HEK293 (cell line): ENCODE measurements around the gene WDR77.

ENCODE experiments used
- CTCF ChIA-PET: fragments of 350-600 bp; formaldehyde crosslinking; extraction: SDS; loops from one replicate; lab custom pipeline; 2021; ENCODE audit warnings: antibody characterized with exemption; lab: Yijun Ruan, JAX
- POLR2A ChIA-PET: fragments of 300-600 bp; formaldehyde crosslinking; extraction: SDS; loops from one replicate; lab custom pipeline; 2020; ENCODE audit warnings: antibody characterized with exemption, inconsistent platforms; lab: Yijun Ruan, JAX
- H3K27ac ChIP-seq: fragments of 200-500 bp; sonication (Bioruptor generic); 2 replicates; pipeline ENCODE4 v1.5.1; 2014; ENCODE audit warnings: low read depth, low read length, control low read depth, inconsistent platforms; ENCODE audit errors: extremely low read depth
- H3K36me3 ChIP-seq, 2 experiments: fragments of 200-500 bp in 1 of 2; sonication (Bioruptor generic) in 1 of 2; 1 replicate in 1 of 2; 2 replicates in 1 of 2; pipeline ENCODE4 v1.5.1; 2014 to 2017; ENCODE audit warnings: inconsistent platforms in 2 of 2, low read length in 2 of 2; ENCODE audit not compliant: control insufficient read depth in 2 of 2, insufficient read depth in 1 of 2
- H3K4me1 ChIP-seq: fragments of 200-500 bp; sonication (Bioruptor generic); 2 replicates; pipeline ENCODE4 v1.5.1; 2014; ENCODE audit warnings: mild to moderate bottlenecking, low read length, inconsistent platforms; ENCODE audit not compliant: control insufficient read depth, insufficient read depth
- H3K4me3 ChIP-seq: 2 replicates; pipeline ENCODE4 v1.5.1; 2011; ENCODE audit warnings: low read depth, mild to moderate bottlenecking, control low read depth, low read length, moderate library complexity
- H3K9me3 ChIP-seq: fragments of 200-500 bp; sonication (Bioruptor generic); 2 replicates; pipeline ENCODE4 v1.5.1; 2014; ENCODE audit warnings: low read depth, low read length, inconsistent platforms; ENCODE audit not compliant: control insufficient read depth, insufficient read depth
- FEZF1 ChIP-seq: fragments of 450-650 bp; formaldehyde crosslinking; IDR thresholded peaks from 2 replicates; pipeline ENCODE4 v1.5.1; 2016; ENCODE audit warnings: missing biosample characterization, missing genetic modification characterization
- ZNF132 ChIP-seq: fragments of 450-650 bp; formaldehyde crosslinking; IDR thresholded peaks from 2 replicates; pipeline ENCODE4 v1.5.1; 2017; ENCODE audit warnings: missing biosample characterization, missing genetic modification characterization, borderline replicate concordance
- ZNF140 ChIP-seq: fragments of 450-650 bp; formaldehyde crosslinking; IDR thresholded peaks from 2 replicates; pipeline ENCODE4 v1.5.1; 2016; ENCODE audit warnings: missing biosample characterization, missing genetic modification characterization
- ZNF2 ChIP-seq: fragments of 450-650 bp; formaldehyde crosslinking; IDR thresholded peaks from 2 replicates; pipeline ENCODE4 v1.5.1; 2016; ENCODE audit warnings: missing biosample characterization, missing genetic modification characterization
- ZNF223 ChIP-seq: fragments of 450-650 bp; formaldehyde crosslinking; IDR thresholded peaks from 2 replicates; pipeline ENCODE4 v1.5.1; 2016; ENCODE audit warnings: missing biosample characterization, missing genetic modification characterization
- ZNF416 ChIP-seq: fragments of 450-650 bp; formaldehyde crosslinking; IDR thresholded peaks from 2 replicates; pipeline ENCODE4 v1.5.1; 2016; ENCODE audit warnings: missing biosample characterization, missing genetic modification characterization
- ZNF501 ChIP-seq: fragments of 450-650 bp; formaldehyde crosslinking; IDR thresholded peaks from 2 replicates; pipeline ENCODE4 v1.5.1; 2016; ENCODE audit warnings: missing biosample characterization, missing genetic modification characterization
- ZNF521 ChIP-seq: fragments of 450-650 bp; formaldehyde crosslinking; IDR thresholded peaks from 2 replicates; pipeline ENCODE4 v1.5.1; 2017; ENCODE audit warnings: missing biosample characterization, mild to moderate bottlenecking, missing genetic modification characterization
- ZNF555 ChIP-seq: fragments of 450-650 bp; formaldehyde crosslinking; conservative IDR thresholded peaks from 2 replicates; pipeline ENCODE4 v1.5.1; 2017; ENCODE audit warnings: missing biosample characterization, mild to moderate bottlenecking, missing genetic modification characterization, inconsistent platforms
- ZNF560 ChIP-seq: fragments of 450-650 bp; formaldehyde crosslinking; IDR thresholded peaks from 2 replicates; pipeline ENCODE4 v1.5.1; 2017; ENCODE audit warnings: missing biosample characterization, missing genetic modification characterization, borderline replicate concordance
- ZNF670 ChIP-seq: fragments of 450-650 bp; formaldehyde crosslinking; IDR thresholded peaks from 2 replicates; pipeline ENCODE4 v1.5.1; 2016; ENCODE audit warnings: missing biosample characterization, missing genetic modification characterization, low read depth
- ZNF76 ChIP-seq: fragments of 450-650 bp; formaldehyde crosslinking; IDR thresholded peaks from 2 replicates; pipeline ENCODE4; 2016; ENCODE audit warnings: low read depth, missing biosample characterization, missing genetic modification characterization, borderline replicate concordance
- ZNF843 ChIP-seq: fragments of 450-650 bp; formaldehyde crosslinking; IDR thresholded peaks from 2 replicates; pipeline ENCODE4 v1.5.1; 2016; ENCODE audit warnings: missing biosample characterization, missing genetic modification characterization
- TF ChIP-seq, protein P1 (sequence below): fragments of 450-650 bp; formaldehyde crosslinking; IDR thresholded peaks from 2 replicates; pipeline ENCODE4 v1.5.1; 2016; ENCODE audit warnings: missing biosample characterization, missing genetic modification characterization
- TF ChIP-seq, protein P2 (sequence below): fragments of 450-650 bp; formaldehyde crosslinking; IDR thresholded peaks from 2 replicates; pipeline ENCODE4 v1.5.1; 2017; ENCODE audit warnings: missing biosample characterization, mild to moderate bottlenecking, missing genetic modification characterization, moderate library complexity
- TF ChIP-seq, protein P3 (sequence below): fragments of 450-650 bp; formaldehyde crosslinking; IDR thresholded peaks from 2 replicates; pipeline ENCODE4 v1.5.1; 2016; ENCODE audit warnings: missing biosample characterization, missing genetic modification characterization, borderline replicate concordance
- TF ChIP-seq, protein P4 (sequence below): fragments of 450-650 bp; formaldehyde crosslinking; IDR thresholded peaks from 2 replicates; pipeline ENCODE4; 2016; ENCODE audit warnings: missing biosample characterization, missing genetic modification characterization
- TF ChIP-seq, protein P5 (sequence below): fragments of 450-650 bp; formaldehyde crosslinking; IDR thresholded peaks from 2 replicates; pipeline ENCODE4 v1.5.1; 2016; ENCODE audit warnings: missing biosample characterization, missing genetic modification characterization
- TF ChIP-seq, protein P6 (sequence below): fragments of 450-650 bp; formaldehyde crosslinking; IDR thresholded peaks from 2 replicates; pipeline ENCODE4 v1.5.1; 2016; ENCODE audit warnings: missing biosample characterization, missing genetic modification characterization

WDR77 gene

DNA sequence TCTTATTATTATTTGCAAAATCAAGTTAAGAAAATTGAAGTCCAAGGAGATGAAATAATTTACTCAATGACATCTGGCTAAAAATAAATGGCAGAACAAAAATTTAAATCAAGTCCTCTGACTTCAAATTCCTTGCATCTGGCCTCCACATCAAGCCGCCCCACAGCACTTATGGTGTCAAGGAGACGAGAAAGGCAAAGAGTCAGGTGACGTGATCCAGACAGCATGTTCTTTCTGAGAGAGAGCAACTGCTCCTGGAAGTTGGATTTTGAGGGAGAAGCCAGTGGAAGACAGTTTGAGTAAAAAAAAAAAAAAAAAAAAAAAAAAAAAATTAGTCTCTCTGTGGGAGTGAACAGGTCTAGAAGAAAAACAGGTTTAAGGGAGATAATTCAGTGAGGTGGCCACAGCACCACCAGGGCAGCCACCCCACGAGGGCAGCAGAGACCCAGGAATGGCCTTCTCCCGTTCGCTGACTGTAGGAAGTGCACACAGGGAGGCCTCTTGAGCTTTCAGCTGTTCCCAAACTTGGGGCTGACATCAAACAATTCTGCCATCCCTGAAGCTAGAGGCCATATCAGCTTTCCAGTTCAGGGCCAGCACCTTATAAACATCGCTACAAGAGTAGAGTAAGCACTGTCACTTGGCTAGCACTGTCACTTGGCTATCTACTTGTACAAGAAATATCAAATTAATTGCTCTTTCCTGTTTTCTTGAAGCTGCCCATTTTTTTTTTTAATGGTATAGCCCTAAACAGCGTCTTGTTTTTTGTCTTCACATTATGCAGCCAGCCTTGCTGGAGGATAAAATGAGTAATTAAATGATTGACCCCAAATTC is 32.5 kb upstream of the WDR77 start (continued):
- TF ChIP-seq, protein P1, sequence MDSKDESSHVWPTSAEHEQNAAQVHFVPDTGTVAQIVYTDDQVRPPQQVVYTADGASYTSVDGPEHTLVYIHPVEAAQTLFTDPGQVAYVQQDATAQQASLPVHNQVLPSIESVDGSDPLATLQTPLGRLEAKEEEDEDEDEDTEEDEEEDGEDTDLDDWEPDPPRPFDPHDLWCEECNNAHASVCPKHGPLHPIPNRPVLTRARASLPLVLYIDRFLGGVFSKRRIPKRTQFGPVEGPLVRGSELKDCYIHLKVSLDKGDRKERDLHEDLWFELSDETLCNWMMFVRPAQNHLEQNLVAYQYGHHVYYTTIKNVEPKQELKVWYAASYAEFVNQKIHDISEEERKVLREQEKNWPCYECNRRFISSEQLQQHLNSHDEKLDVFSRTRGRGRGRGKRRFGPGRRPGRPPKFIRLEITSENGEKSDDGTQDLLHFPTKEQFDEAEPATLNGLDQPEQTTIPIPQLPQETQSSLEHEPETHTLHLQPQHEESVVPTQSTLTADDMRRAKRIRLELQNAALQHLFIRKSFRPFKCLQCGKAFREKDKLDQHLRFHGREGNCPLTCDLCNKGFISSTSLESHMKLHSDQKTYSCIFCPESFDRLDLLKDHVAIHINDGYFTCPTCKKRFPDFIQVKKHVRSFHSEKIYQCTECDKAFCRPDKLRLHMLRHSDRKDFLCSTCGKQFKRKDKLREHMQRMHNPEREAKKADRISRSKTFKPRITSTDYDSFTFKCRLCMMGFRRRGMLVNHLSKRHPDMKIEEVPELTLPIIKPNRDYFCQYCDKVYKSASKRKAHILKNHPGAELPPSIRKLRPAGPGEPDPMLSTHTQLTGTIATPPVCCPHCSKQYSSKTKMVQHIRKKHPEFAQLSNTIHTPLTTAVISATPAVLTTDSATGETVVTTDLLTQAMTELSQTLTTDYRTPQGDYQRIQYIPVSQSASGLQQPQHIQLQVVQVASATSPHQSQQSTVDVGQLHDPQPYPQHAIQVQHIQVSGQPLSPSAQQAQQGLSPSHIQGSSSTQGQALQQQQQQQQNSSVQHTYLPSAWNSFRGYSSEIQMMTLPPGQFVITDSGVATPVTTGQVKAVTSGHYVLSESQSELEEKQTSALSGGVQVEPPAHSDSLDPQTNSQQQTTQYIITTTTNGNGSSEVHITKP (tag by site-specific recombination) = peak; percentile 46; the same call in 1 of the 2 replicates
- TF ChIP-seq, protein P2, sequence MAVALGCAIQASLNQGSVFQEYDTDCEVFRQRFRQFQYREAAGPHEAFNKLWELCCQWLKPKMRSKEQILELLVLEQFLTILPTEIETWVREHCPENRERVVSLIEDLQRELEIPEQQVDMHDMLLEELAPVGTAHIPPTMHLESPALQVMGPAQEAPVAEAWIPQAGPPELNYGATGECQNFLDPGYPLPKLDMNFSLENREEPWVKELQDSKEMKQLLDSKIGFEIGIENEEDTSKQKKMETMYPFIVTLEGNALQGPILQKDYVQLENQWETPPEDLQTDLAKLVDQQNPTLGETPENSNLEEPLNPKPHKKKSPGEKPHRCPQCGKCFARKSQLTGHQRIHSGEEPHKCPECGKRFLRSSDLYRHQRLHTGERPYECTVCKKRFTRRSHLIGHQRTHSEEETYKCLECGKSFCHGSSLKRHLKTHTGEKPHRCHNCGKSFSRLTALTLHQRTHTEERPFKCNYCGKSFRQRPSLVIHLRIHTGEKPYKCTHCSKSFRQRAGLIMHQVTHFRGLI = no peak

DNA sequence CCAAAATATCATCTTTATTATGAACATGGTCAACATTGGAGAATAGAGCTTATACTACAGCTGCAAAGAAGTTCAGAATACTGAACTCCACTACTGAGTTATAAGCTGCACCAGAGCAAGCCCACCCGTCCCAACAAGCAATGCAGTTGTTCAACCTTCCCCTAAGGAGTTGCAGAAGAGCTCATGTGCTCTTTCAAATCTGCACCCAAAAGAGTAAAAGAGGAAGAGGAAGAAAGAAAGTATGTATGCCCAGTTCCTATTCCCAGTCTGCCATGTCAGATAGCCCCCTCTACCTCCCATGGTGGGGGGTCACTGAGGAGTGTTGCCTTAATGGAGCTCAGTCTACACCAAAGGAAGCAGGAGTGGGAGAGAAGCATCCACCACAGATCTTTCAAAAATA is 31.6 kb upstream of the WDR77 start:
- Histone ChIP-seq H3K4me1 (no peaks in the 10 kb centered on the region), H3K4me3 (no peak overlapping the region), H3K36me3 (no peaks in the 10 kb centered on the region), H3K27ac (no peak overlapping the region), H3K9me3 (no peaks in the 10 kb centered on the region)
- POLR2A ChIA-PET = interaction anchor here (1.8 kb wide), 1 partner anchor 258 kb away, joined by 5 read pairs; the partner anchor contains the start of gene INKA2
- TF ChIP-seq, protein P3, sequence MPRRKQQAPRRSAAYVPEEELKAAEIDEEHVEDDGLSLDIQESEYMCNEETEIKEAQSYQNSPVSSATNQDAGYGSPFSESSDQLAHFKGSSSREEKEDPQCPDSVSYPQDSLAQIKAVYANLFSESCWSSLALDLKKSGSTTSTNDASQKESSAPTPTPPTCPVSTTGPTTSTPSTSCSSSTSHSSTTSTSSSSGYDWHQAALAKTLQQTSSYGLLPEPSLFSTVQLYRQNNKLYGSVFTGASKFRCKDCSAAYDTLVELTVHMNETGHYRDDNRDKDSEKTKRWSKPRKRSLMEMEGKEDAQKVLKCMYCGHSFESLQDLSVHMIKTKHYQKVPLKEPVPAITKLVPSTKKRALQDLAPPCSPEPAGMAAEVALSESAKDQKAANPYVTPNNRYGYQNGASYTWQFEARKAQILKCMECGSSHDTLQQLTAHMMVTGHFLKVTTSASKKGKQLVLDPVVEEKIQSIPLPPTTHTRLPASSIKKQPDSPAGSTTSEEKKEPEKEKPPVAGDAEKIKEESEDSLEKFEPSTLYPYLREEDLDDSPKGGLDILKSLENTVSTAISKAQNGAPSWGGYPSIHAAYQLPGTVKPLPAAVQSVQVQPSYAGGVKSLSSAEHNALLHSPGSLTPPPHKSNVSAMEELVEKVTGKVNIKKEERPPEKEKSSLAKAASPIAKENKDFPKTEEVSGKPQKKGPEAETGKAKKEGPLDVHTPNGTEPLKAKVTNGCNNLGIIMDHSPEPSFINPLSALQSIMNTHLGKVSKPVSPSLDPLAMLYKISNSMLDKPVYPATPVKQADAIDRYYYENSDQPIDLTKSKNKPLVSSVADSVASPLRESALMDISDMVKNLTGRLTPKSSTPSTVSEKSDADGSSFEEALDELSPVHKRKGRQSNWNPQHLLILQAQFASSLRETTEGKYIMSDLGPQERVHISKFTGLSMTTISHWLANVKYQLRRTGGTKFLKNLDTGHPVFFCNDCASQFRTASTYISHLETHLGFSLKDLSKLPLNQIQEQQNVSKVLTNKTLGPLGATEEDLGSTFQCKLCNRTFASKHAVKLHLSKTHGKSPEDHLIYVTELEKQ (tag by site-specific recombination) = no peak
- no peak for TF ChIP-seq ZNF140 (tag by site-specific recombination)
- no peak for TF ChIP-seq ZNF132 (tag by site-specific recombination)
- no peak for TF ChIP-seq ZNF416
- no peak for TF ChIP-seq ZNF521
- no peak for TF ChIP-seq ZNF843 (tag by site-specific recombination)
- TF ChIP-seq ZNF223 = no peak
- no peak for TF ChIP-seq ZNF501 (tag by site-specific recombination)
- no peak for TF ChIP-seq ZNF670 (tag by site-specific recombination)
- TF ChIP-seq, protein P4, sequence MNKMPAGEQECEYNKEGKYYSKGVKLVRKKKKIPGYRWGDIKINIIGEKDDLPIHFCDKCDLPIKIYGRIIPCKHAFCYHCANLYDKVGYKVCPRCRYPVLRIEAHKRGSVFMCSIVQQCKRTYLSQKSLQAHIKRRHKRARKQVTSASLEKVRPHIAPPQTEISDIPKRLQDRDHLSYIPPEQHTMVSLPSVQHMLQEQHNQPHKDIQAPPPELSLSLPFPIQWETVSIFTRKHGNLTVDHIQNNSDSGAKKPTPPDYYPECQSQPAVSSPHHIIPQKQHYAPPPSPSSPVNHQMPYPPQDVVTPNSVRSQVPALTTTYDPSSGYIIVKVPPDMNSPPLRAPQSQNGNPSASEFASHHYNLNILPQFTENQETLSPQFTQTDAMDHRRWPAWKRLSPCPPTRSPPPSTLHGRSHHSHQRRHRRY (tag by site-specific recombination) = no peak
- TF ChIP-seq FEZF1 (tag by site-specific recombination) = no peak
- TF ChIP-seq, protein P5, sequence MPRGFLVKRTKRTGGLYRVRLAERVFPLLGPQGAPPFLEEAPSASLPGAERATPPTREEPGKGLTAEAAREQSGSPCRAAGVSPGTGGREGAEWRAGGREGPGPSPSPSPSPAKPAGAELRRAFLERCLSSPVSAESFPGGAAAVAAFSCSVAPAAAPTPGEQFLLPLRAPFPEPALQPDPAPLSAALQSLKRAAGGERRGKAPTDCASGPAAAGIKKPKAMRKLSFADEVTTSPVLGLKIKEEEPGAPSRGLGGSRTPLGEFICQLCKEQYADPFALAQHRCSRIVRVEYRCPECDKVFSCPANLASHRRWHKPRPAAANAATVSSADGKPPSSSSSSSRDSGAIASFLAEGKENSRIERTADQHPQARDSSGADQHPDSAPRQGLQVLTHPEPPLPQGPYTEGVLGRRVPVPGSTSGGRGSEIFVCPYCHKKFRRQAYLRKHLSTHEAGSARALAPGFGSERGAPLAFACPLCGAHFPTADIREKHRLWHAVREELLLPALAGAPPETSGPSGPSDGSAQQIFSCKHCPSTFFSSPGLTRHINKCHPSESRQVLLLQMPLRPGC = no peak
- no peak for TF ChIP-seq ZNF76 (tag by site-specific recombination)
- no peak for TF ChIP-seq ZNF2
- TF ChIP-seq, protein P6, sequence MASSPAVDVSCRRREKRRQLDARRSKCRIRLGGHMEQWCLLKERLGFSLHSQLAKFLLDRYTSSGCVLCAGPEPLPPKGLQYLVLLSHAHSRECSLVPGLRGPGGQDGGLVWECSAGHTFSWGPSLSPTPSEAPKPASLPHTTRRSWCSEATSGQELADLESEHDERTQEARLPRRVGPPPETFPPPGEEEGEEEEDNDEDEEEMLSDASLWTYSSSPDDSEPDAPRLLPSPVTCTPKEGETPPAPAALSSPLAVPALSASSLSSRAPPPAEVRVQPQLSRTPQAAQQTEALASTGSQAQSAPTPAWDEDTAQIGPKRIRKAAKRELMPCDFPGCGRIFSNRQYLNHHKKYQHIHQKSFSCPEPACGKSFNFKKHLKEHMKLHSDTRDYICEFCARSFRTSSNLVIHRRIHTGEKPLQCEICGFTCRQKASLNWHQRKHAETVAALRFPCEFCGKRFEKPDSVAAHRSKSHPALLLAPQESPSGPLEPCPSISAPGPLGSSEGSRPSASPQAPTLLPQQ (tag by site-specific recombination) = no peak
- TF ChIP-seq ZNF555 (tag by site-specific recombination) = no peak
- TF ChIP-seq ZNF560 (tag by site-specific recombination) = no peak
- CTCF ChIA-PET = interaction anchor here (0.8 to 2.8 kb wide), 6 partner anchors 9 to 289 kb away, joined by 3 to 23 read pairs (median 6); no protein-coding TSS in a partner anchor
